BJ (cell line): ENCODE data around the gene DNM2. TPM values are rescaled to one million over a fixed set of nuclear protein-coding genes. Genes with fewer than 3 reads are reported as not detected.
"Not testable (repeated sequence)": the region's sequence is repeated elsewhere in the genome, so short reads cannot be mapped to it uniquely, and the experiment has no call there.

ENCODE experiments used
- CTCF ChIA-PET: fragments of 350-600 bp; formaldehyde crosslinking; extraction: SDS; loops from one replicate; lab custom pipeline; 2021; ENCODE audit warnings: antibody characterized with exemption, inconsistent platforms; lab: Yijun Ruan, JAX
- POLR2A ChIA-PET: fragments of 300-600 bp; sonication (Branson Sonifier 250); formaldehyde crosslinking; extraction: SDS; loops from one replicate; lab custom pipeline; 2021; ENCODE audit warnings: antibody characterized with exemption; lab: Charles Lee
- DNase-seq: peaks from one replicate; pipeline ENCODE4 v3.0.0-alpha.2; 2011; ENCODE audit warnings: low read depth
- H3K27me3 ChIP-seq: 2 replicates; pipeline ENCODE4 v1.6.0; 2011; ENCODE audit warnings: low read length; ENCODE audit not compliant: control insufficient read depth, insufficient read depth
- H3K36me3 ChIP-seq: 2 replicates; pipeline ENCODE4 v1.5.1; 2011; ENCODE audit warnings: low read length; ENCODE audit not compliant: control insufficient read depth, insufficient read depth
- H3K4me3 ChIP-seq: 2 replicates; pipeline ENCODE4 v1.5.1; 2011; ENCODE audit warnings: low read depth, mild to moderate bottlenecking, control low read depth, low read length
- CTCF ChIP-seq: IDR thresholded peaks from 2 replicates; pipeline ENCODE4 v1.5.1; 2011; ENCODE audit warnings: low read depth, mild to moderate bottlenecking, control low read depth, inconsistent platforms, low read length, moderate library complexity; ENCODE audit not compliant: insufficient read depth
- polyA plus RNA-seq: library from polyadenylated mRNA; depleted of rRNA; stranded (reverse); fragments of >200 nt; gene quantifications from 2 replicates; pipeline ENCODE4 v1.2.3, GENCODE V29; 2011; rRNA removed
- small RNA-seq: library from RNA; depleted of rRNA; stranded (forward); fragments of <200 nt; gene quantifications from one replicate; pipeline ENCODE3, GENCODE V24; 2012; ENCODE audit warnings: low replicate concordance, low read depth; ENCODE audit not compliant: insufficient read length

Gene DNM2
- polyA plus RNA-seq, 1 experiment, result 64.2 TPM

- DNase-seq, result no peak
- no peaks in the 10 kb centered on the region for H3K27me3 ChIP-seq
- H3K4me3 ChIP-seq, result no peak overlapping the region
- H3K36me3 ChIP-seq, result no peaks in the 10 kb centered on the region
- ChIA-PET POLR2A (no interaction called here), CTCF (interaction anchor here (0.6 to 4.2 kb wide), 6 partner anchors 10 to 201 kb away, joined by 3 to 37 read pairs (median 4); no protein-coding TSS in a partner anchor)
- no peak for TF ChIP-seq CTCF
Observed at GRCh38 chr19:10874024-10874423, 156.1 kb downstream of the DNM2 start.

GRCh38 chr19:10876459-10877240 lies 158.8 kb downstream of the DNM2 start:
- POLR2A ChIA-PET, result no interaction called here
- CTCF ChIA-PET, result interaction anchor here (0.5 to 2.1 kb wide), 3 partner anchors 12 to 311 kb away, joined by 3 to 8 read pairs (median 4); partner anchors contain the start of genes DNM2 and KRI1

GRCh38 chr19:10877608-10878007 lies 159.7 kb downstream of the DNM2 start:
- DNase-seq, POLR2A ChIA-PET, H3K27me3 ChIP-seq, H3K36me3 ChIP-seq, H3K4me3 ChIP-seq: not testable (repeated sequence)
- CTCF ChIA-PET, result interaction anchor here (0.9 to 2.1 kb wide), 4 partner anchors 13 to 160 kb away, joined by 3 to 8 read pairs (median 4); partner anchors contain the start of gene DNM2

More at GRCh38 chr19:10876459-10877240, 158.8 kb downstream of the DNM2 start:
- no peak for DNase-seq
- no peak overlapping the region for H3K4me3 ChIP-seq
- no peaks in the 10 kb centered on the region for H3K27me3 ChIP-seq
- H3K36me3 ChIP-seq, result no peaks in the 10 kb centered on the region
- no peak for TF ChIP-seq CTCF

- Histone ChIP-seq H3K27me3 (no peaks in the 10 kb centered on the region), H3K36me3 (no peaks in the 10 kb centered on the region), H3K4me3 (no peak overlapping the region)
- POLR2A ChIA-PET, result no interaction called here
- DNase-seq, result no peak
- no peak for TF ChIP-seq CTCF
- CTCF ChIA-PET, result interaction anchor here (0.9 to 2.1 kb wide), 3 partner anchors 32 to 161 kb away, joined by 3 to 8 read pairs (median 4); partner anchors contain the start of gene DNM2
Observed at GRCh38 chr19:10878253-10878652, 160.4 kb downstream of the DNM2 start.

Small RNAs within 50 kb of the gene (small RNA-seq; reads per million reads assigned to genes)
- gene MIR199A1 (1.3 reads per million), gene MIR4748 (not detected), gene MIR638 (not detected), gene MIR6793 (not detected)

Other genes starting within 250 kb of the DNM2 start
- gene KEAP1, start 214.7 kb upstream of the DNM2 start, polyA plus RNA-seq, result 47.3 and 114 TPM in 2 replicates
- 0.23 and 0.40 TPM in 2 replicates for gene S1PR5, start 200.6 kb upstream of the DNM2 start, polyA plus RNA-seq
- gene ATG4D, start 174.2 kb upstream of the DNM2 start, polyA plus RNA-seq, result 6.8 and 13.0 TPM in 2 replicates
- 8.4 and 10.0 TPM in 2 replicates for gene KRI1, start 152.1 kb upstream of the DNM2 start, polyA plus RNA-seq
- gene CDKN2D, start 149.1 kb upstream of the DNM2 start, polyA plus RNA-seq, result 8.7 and 15.5 TPM in 2 replicates
- gene AP1M2, start 130.8 kb upstream of the DNM2 start, polyA plus RNA-seq, result not detected in 2 replicates
- gene SLC44A2, start 92.5 kb upstream of the DNM2 start, polyA plus RNA-seq, result 78.0 and 114 TPM in 2 replicates
- gene ILF3, start 63.7 kb upstream of the DNM2 start, polyA plus RNA-seq, result 99.0 and 148 TPM in 2 replicates
- gene QTRT1, start 16.6 kb upstream of the DNM2 start, polyA plus RNA-seq, result 23.9 and 46.5 TPM in 2 replicates
- gene TMED1, start 118.1 kb downstream of the DNM2 start, polyA plus RNA-seq, result 50.2 and 85.3 TPM in 2 replicates
- 0.20 and 0.26 TPM in 2 replicates for gene C19orf38, start 130.3 kb downstream of the DNM2 start, polyA plus RNA-seq
- 17.9 and 33.7 TPM in 2 replicates for gene CARM1, start 153.5 kb downstream of the DNM2 start, polyA plus RNA-seq
- gene YIPF2, start 210.6 kb downstream of the DNM2 start, polyA plus RNA-seq, result 79.3 and 138 TPM in 2 replicates
- 6.7 and 9.1 TPM in 2 replicates for gene TIMM29, start 210.7 kb downstream of the DNM2 start, polyA plus RNA-seq
- 25.2 and 46.3 TPM in 2 replicates for gene SMARCA4, start 243.0 kb downstream of the DNM2 start, polyA plus RNA-seq